Neural cell (in vitro differentiated cells): ENCODE data around the gene RGL3.

Experiments
- CTCF ChIP-seq: fragments of 450-650 bp; IDR thresholded peaks from 2 replicates; pipeline ENCODE4 v1.5.1; 2014; ENCODE audit warnings: antibody characterized with exemption, mild to moderate bottlenecking, moderate library complexity; ENCODE audit not compliant: poor library complexity, severe bottlenecking
- EP300 ChIP-seq: fragments of 450-650 bp; conservative IDR thresholded peaks from 2 replicates; pipeline ENCODE4 v1.6.1; 2014; ENCODE audit warnings: antibody characterized with exemption, mild to moderate bottlenecking, moderate library complexity; ENCODE audit not compliant: poor library complexity, severe bottlenecking
- EZH2 ChIP-seq: fragments of 200-600, 300-800 bp; shearing (Covaris generic), sonication (generic); IDR thresholded peaks from 2 replicates; pipeline ENCODE4 v1.6.1; 2014; ENCODE audit warnings: antibody characterized with exemption, low read length, borderline replicate concordance, mild to moderate bottlenecking; ENCODE audit not compliant: insufficient read depth, poor library complexity, severe bottlenecking
- MXI1 ChIP-seq: fragments of 450-650 bp; conservative IDR thresholded peaks from 2 replicates; pipeline ENCODE4 v1.6.1; 2014; ENCODE audit warnings: antibody characterized with exemption, mild to moderate bottlenecking; ENCODE audit not compliant: poor library complexity, severe bottlenecking
- POLR2AphosphoS5 ChIP-seq: IDR thresholded peaks from 2 replicates; pipeline ENCODE4 v1.6.1; 2012
- RAD21 ChIP-seq: fragments of 450-650 bp; conservative IDR thresholded peaks from 2 replicates; pipeline ENCODE4 v1.6.1; 2014; ENCODE audit warnings: antibody characterized with exemption, mild to moderate bottlenecking, moderate library complexity
- SMC3 ChIP-seq: fragments of 450-650 bp; conservative IDR thresholded peaks from 2 replicates; pipeline ENCODE4 v1.6.1; 2014; ENCODE audit warnings: antibody characterized with exemption, mild to moderate bottlenecking, moderate library complexity; ENCODE audit not compliant: poor library complexity
- TAF1 ChIP-seq: IDR thresholded peaks from 2 replicates; pipeline ENCODE4 v1.6.1; 2012; ENCODE audit warnings: low read depth
- TF ChIP-seq, protein P1 (sequence below): IDR thresholded peaks from 2 replicates; pipeline ENCODE4 v1.6.1; 2012; ENCODE audit warnings: borderline replicate concordance

- TF ChIP-seq CTCF (no peak), TAF1 (no peak), EP300 (no peak), SMC3 (no peak), EZH2 (no peak), POLR2AphosphoS5 (no peak), RAD21 (no peak), MXI1 (no peak)
- TF ChIP-seq, protein P1, sequence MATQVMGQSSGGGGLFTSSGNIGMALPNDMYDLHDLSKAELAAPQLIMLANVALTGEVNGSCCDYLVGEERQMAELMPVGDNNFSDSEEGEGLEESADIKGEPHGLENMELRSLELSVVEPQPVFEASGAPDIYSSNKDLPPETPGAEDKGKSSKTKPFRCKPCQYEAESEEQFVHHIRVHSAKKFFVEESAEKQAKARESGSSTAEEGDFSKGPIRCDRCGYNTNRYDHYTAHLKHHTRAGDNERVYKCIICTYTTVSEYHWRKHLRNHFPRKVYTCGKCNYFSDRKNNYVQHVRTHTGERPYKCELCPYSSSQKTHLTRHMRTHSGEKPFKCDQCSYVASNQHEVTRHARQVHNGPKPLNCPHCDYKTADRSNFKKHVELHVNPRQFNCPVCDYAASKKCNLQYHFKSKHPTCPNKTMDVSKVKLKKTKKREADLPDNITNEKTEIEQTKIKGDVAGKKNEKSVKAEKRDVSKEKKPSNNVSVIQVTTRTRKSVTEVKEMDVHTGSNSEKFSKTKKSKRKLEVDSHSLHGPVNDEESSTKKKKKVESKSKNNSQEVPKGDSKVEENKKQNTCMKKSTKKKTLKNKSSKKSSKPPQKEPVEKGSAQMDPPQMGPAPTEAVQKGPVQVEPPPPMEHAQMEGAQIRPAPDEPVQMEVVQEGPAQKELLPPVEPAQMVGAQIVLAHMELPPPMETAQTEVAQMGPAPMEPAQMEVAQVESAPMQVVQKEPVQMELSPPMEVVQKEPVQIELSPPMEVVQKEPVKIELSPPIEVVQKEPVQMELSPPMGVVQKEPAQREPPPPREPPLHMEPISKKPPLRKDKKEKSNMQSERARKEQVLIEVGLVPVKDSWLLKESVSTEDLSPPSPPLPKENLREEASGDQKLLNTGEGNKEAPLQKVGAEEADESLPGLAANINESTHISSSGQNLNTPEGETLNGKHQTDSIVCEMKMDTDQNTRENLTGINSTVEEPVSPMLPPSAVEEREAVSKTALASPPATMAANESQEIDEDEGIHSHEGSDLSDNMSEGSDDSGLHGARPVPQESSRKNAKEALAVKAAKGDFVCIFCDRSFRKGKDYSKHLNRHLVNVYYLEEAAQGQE: no peak
Observed at GRCh38 chr19:11397089-11397610, 22.0 kb downstream of the RGL3 start.
